Upper lobe of right lung (tissue), 1 donor: ENCODE results near the gene CADPS2. TPM values are rescaled to one million over a fixed set of nuclear protein-coding genes. Genes with fewer than 3 reads are reported as not detected.

Experiments
- ATAC-seq: fragments of 200-7000 bp; cut with Tn5 transposase; one replicate; pipeline ENCODE4 v1.9.1; 2020; ENCODE audit warnings: mild to moderate bottlenecking, moderate library complexity
- DNase-seq: peaks from one replicate; pipeline ENCODE4 v3.0.0-alpha.2; 2020
- H3K27ac ChIP-seq: fragments of 200-600 bp; one replicate; pipeline ENCODE4 v1.8.0; 2022
- H3K27me3 ChIP-seq: fragments of 200-600 bp; one replicate; pipeline ENCODE4 v1.8.0; 2022; ENCODE audit warnings: mild to moderate bottlenecking
- H3K36me3 ChIP-seq: fragments of 200-600 bp; one replicate; pipeline ENCODE4 v1.8.0; 2022
- H3K4me1 ChIP-seq: fragments of 200-600 bp; one replicate; pipeline ENCODE4 v1.8.0; 2022
- H3K4me3 ChIP-seq: fragments of 200-600 bp; one replicate; pipeline ENCODE4 v1.8.0; 2022; ENCODE audit warnings: mild to moderate bottlenecking
- H3K9me3 ChIP-seq: fragments of 200-600 bp; one replicate; pipeline ENCODE4 v1.8.0; 2022
- intact Hi-C: fragments of 100-400 bp; cut with DNase I; formaldehyde crosslinking; loops from one replicate; pipeline ENCODE4 v1.11.0; 2022
- total RNA-seq: library from RNA; stranded (reverse); fragmentation: NEBNext Ultra II Directional; extraction: Animal tissue kit (Norgen Biotek cat#: 25700); gene quantifications from one replicate; pipeline ENCODE4 v1.2.1, GENCODE V29; 2021
- TF ChIP-seq, protein P1 (sequence below): fragments of 200-600 bp; IDR thresholded peaks from one replicate; pipeline ENCODE4 v1.8.0; 2022; ENCODE audit warnings: antibody characterized with exemption
- donor health status: DM: no; HTN: yes; CAD: no; lungs with severe emphysema.

Gene CADPS2
- total RNA-seq, 1 donor from 2014 or later: 46.1 TPM

DNA sequence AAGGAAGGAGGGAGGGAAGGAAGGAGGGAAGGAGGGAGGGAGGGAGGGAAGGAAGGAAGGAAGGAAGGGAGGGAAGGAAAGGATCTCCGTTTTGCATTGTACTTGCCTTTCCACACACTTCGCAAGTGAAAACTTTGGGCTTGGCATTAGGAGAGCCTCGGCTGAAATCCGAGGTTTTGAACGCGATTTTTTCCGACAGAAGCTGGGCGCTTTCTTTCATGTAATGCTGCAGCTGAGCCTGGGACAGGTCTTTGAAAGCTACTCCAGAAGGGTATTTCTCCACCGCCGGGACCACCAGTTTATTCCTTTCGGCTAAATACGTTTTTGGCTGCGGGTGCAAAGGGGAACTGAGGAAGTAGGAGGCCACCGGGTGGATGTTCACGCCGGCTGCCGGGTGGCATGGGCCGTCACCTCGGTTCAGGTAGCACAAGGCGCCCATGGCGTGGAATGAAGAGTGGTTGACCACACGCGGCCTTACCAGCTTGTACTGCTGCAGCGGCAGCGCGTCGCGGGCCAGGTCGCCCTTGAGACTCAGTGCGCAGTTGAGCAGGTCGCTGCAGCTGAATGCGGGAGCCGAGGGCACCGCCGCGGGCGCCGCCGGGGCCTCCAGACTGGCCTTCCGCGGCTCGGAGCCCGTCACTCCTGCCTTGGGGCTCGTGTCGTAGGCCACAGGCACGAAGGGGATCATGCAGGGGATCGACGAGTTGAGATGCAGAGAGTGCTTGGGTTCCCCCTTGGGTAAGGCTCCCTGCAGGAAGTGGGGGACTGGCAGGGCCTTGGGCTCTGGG, 582.5 kb downstream of the CADPS2 start:
- H3K4me1 ChIP-seq: peaks cover 24% of the 10 kb centered on the region
- TF ChIP-seq, protein P1, sequence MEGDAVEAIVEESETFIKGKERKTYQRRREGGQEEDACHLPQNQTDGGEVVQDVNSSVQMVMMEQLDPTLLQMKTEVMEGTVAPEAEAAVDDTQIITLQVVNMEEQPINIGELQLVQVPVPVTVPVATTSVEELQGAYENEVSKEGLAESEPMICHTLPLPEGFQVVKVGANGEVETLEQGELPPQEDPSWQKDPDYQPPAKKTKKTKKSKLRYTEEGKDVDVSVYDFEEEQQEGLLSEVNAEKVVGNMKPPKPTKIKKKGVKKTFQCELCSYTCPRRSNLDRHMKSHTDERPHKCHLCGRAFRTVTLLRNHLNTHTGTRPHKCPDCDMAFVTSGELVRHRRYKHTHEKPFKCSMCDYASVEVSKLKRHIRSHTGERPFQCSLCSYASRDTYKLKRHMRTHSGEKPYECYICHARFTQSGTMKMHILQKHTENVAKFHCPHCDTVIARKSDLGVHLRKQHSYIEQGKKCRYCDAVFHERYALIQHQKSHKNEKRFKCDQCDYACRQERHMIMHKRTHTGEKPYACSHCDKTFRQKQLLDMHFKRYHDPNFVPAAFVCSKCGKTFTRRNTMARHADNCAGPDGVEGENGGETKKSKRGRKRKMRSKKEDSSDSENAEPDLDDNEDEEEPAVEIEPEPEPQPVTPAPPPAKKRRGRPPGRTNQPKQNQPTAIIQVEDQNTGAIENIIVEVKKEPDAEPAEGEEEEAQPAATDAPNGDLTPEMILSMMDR: no peak
- H3K27ac ChIP-seq: no peak overlapping the region
- peaks cover 96% of the 10 kb centered on the region for H3K27me3 ChIP-seq
- intact Hi-C loops: loop anchor here (10.0 kb wide), 1 partner anchor 1059 kb away; no protein-coding TSS in a partner anchor
- no peaks in the 10 kb centered on the region for H3K9me3 ChIP-seq
- no peaks in the 10 kb centered on the region for H3K36me3 ChIP-seq
- DNase-seq (no peak), ATAC-seq (no peak)
- no peak overlapping the region for H3K4me3 ChIP-seq

DNA sequence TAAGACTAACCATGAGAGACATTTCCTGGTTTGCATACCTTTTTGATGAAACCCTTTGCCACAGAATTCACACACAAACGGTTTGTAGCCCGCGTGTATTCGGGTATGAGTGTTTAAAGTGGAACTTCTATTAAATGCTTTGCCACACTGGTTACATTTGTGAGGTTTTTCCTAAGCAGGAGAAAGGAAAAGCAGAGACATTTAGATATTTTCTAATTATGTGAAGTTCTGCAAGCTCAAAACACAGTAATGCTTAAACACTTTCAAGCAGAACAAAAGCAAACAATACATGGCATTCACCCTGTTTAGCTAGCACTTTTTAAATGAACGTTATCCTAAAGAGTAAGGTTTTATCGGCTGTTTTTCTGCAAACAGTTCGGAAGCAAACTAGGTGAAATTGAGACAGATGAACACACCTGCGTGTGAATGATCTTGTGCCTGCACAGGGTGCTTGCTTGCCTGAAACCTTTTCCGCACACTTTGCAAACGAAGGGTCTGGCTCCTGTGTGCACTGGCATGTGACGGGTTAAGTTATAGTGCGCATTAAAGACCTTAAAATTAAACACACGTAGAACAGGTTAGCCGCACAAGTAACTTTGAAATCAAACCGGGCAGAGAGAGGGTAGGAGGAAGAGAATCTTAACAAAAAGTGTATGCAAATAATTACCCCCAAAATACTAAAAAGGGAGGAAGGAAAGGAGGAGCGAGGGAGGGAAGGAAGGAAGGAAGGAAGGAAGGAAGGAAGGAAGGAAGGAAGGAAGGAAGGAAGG, 583.3 kb downstream of the CADPS2 start:
- no peak for DNase-seq
- intact Hi-C loops: loop anchor here (10.0 kb wide), 1 partner anchor 1058 kb away; no protein-coding TSS in a partner anchor
- TF ChIP-seq, protein P1: no peak
- no peak overlapping the region for H3K27ac ChIP-seq
- H3K4me1 ChIP-seq: peaks cover 24% of the 10 kb centered on the region
- peaks cover 96% of the 10 kb centered on the region for H3K27me3 ChIP-seq
- no peak overlapping the region for H3K4me3 ChIP-seq
- H3K36me3 ChIP-seq: no peaks in the 10 kb centered on the region
- ATAC-seq: no peak
- H3K9me3 ChIP-seq: no peaks in the 10 kb centered on the region

DNA sequence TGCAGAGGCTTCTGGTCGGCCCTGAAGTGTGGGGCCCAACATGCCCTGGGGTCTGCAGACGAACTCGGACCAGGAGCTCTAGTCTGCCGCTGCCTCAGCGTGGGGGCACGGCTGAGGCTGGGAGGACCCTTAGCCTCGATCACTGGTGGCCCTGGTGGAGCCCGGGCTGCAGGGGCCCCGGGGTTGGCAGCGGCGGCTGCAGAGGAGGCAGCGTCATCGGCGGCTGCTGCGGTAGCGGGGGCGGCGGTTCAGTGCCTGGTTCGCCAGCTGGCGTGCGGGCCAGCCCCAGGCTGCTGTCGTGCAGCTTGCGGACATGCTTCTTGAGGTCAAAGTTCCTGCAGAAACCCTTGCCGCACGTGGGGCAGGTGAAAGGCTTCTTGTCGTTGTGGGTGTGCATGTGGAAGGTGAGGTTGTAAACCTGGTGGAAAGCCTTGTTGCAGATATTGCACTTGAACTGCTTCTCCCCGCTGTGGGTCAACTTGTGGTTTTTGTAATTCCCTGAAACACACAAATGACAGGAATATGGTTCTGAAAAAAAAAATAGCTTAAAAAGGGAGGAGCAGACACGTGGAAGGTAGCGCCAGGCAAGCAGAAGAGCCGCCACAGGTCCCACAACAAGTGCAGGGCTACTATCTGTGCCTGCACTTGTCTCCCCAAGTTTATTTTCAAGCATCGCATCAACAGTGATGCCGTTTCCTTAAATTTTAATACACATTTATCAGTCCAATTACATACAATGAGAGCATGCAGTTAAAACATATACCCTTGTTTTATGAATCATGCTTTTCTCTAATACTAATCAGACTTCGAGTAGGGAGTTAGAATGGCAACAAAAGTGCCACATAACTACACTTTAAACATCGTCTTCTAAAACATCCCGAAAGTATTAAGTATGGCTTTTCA, 584.2 kb downstream of the CADPS2 start:
- DNase-seq (no peak), ATAC-seq (no peak)
- TF ChIP-seq, protein P1: no peak
- intact Hi-C loops: loop anchor here (10.0 kb wide), 1 partner anchor 1057 kb away; no protein-coding TSS in a partner anchor
- Histone ChIP-seq H3K36me3 (no peaks in the 10 kb centered on the region), H3K4me3 (no peak overlapping the region), H3K27me3 (peaks cover 96% of the 10 kb centered on the region), H3K9me3 (no peaks in the 10 kb centered on the region), H3K4me1 (peaks cover 24% of the 10 kb centered on the region), H3K27ac (no peak overlapping the region)

DNA sequence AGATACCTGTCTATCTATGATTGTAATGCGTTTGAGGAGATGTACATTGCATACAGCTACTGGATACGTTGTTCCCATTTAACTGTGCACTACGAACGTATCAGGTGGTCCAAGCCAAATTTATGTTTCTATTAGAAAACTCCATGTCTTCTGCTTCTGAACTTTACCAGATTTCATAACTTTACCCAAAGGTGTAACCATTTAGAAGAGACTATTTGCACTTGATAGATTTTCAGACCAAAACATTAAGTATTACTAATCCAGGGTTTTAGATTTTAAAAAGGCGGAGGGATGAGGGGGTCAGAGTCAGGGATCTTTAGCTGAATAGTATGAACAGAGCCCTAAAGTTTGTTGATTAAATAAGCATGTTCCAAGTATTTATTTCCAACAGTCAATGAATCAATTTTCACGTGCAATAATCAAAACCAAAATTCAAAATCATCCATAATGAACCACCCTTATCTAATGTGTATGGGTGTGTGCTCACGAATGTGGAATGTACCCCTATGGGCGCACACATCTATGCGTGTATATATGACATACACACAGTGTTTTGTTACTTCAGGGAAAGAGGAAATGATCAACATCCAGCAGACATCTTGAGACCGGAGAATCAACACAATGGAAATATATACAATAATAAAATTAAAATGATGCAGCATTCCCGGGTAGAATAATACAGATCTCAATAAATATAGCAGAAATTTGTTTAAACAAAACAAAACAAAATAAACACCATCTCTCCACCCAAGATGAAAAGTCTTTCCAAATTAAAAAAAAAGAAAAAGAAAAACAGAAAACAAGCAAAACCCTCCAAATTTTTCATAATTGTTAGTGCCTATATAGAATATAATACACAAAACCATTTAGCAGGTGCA, 585.1 kb downstream of the CADPS2 start:
- peaks cover 22% of the 10 kb centered on the region for H3K4me1 ChIP-seq
- H3K27ac ChIP-seq: no peak overlapping the region
- TF ChIP-seq, protein P1: no peak
- H3K9me3 ChIP-seq: no peaks in the 10 kb centered on the region
- peaks cover 88% of the 10 kb centered on the region for H3K27me3 ChIP-seq
- ATAC-seq (no peak), DNase-seq (no peak)
- H3K4me3 ChIP-seq: no peak overlapping the region
- H3K36me3 ChIP-seq: no peaks in the 10 kb centered on the region
- intact Hi-C loops: loop anchor here (10.0 kb wide), 1 partner anchor 1056 kb away; no protein-coding TSS in a partner anchor
